Neural cell (in vitro differentiated cells): ENCODE measurements around the gene C16orf74. TPM values are rescaled to one million over a fixed set of nuclear protein-coding genes. Genes with fewer than 3 reads are reported as not detected.

Experiments
- H2AFZ ChIP-seq: fragments of 200-600, 300-800 bp; sonication (generic), shearing (Covaris generic); 2 replicates; pipeline ENCODE4 v1.6.0; 2014; ENCODE audit warnings: low read depth, mild to moderate bottlenecking, antibody characterized with exemption, low read length, moderate library complexity
- H3F3A ChIP-seq: fragments of 200-600 bp; shearing (Covaris generic); 2 replicates; pipeline ENCODE4 v1.6.1; 2016; ENCODE audit warnings: mild to moderate bottlenecking, moderate library complexity, mixed read lengths, antibody characterized with exemption, low read length; ENCODE audit not compliant: insufficient read depth, poor library complexity, severe bottlenecking
- H3K27ac ChIP-seq: fragments of 200-600, 300-800 bp; sonication (generic), shearing (Covaris generic); 2 replicates; pipeline ENCODE4 v1.5.1; 2014; ENCODE audit warnings: mild to moderate bottlenecking, low read length, moderate library complexity
- H3K27me3 ChIP-seq: fragments of 300-800, 200-600 bp; sonication (generic), shearing (Covaris generic); 2 replicates; pipeline ENCODE4 v1.6.0; 2014; ENCODE audit warnings: mild to moderate bottlenecking, low read depth, low read length, moderate library complexity; ENCODE audit not compliant: insufficient read depth
- H3K36me3 ChIP-seq: fragments of 300-800, 200-600 bp; sonication (generic), shearing (Covaris generic); 2 replicates; pipeline ENCODE4 v1.5.1; 2014; ENCODE audit warnings: mild to moderate bottlenecking, antibody characterized with exemption, low read length, moderate library complexity; ENCODE audit not compliant: insufficient read depth
- H3K4me2 ChIP-seq: fragments of 300-800, 200-600 bp; sonication (generic), shearing (Covaris generic); 2 replicates; pipeline ENCODE4 v1.6.0; 2014; ENCODE audit warnings: mild to moderate bottlenecking, low read length
- H3K4me3 ChIP-seq: fragments of 300-800, 200-600 bp; sonication (generic), shearing (Covaris generic); 2 replicates; pipeline ENCODE4 v1.5.1; 2014; ENCODE audit warnings: mild to moderate bottlenecking, low read length, moderate library complexity
- H3K79me2 ChIP-seq: fragments of 200-600 bp; shearing (Covaris generic); replicated peaks from 2 replicates; pipeline ENCODE4 v1.6.0; 2014; ENCODE audit warnings: mild to moderate bottlenecking, low read length, moderate library complexity; ENCODE audit not compliant: insufficient read depth
- H3K9ac ChIP-seq: fragments of 300-800, 200-600 bp; sonication (generic), shearing (Covaris generic); 2 replicates; pipeline ENCODE4 v1.6.1; 2016; ENCODE audit warnings: mild to moderate bottlenecking, low read length, mixed read lengths
- H3K9me2 ChIP-seq: fragments of 200-600 bp; shearing (Covaris generic); 2 replicates; pipeline ENCODE4 v1.6.1; 2016; ENCODE audit warnings: mild to moderate bottlenecking, low read length, mixed read lengths; ENCODE audit not compliant: insufficient read depth
- H3K9me3 ChIP-seq: fragments of 200-600, 300-800 bp; sonication (generic), shearing (Covaris generic); 2 replicates; pipeline ENCODE4 v1.6.1; 2016; ENCODE audit warnings: mild to moderate bottlenecking, mixed run types, low read length, moderate library complexity, mixed read lengths
- H4K20me1 ChIP-seq: fragments of 200-600 bp; shearing (Covaris generic); 2 replicates; pipeline ENCODE4 v1.6.1; 2016; ENCODE audit warnings: mild to moderate bottlenecking, mixed run types; ENCODE audit not compliant: insufficient read depth
- EP300 ChIP-seq: fragments of 450-650 bp; conservative IDR thresholded peaks from 2 replicates; pipeline ENCODE4 v1.6.1; 2014; ENCODE audit warnings: antibody characterized with exemption, mild to moderate bottlenecking, moderate library complexity; ENCODE audit not compliant: poor library complexity, severe bottlenecking
- EZH2 ChIP-seq: fragments of 200-600, 300-800 bp; shearing (Covaris generic), sonication (generic); IDR thresholded peaks from 2 replicates; pipeline ENCODE4 v1.6.1; 2014; ENCODE audit warnings: antibody characterized with exemption, low read length, borderline replicate concordance, mild to moderate bottlenecking; ENCODE audit not compliant: insufficient read depth, poor library complexity, severe bottlenecking
- MXI1 ChIP-seq: fragments of 450-650 bp; conservative IDR thresholded peaks from 2 replicates; pipeline ENCODE4 v1.6.1; 2014; ENCODE audit warnings: antibody characterized with exemption, mild to moderate bottlenecking; ENCODE audit not compliant: poor library complexity, severe bottlenecking
- POLR2AphosphoS5 ChIP-seq: IDR thresholded peaks from 2 replicates; pipeline ENCODE4 v1.6.1; 2012
- RAD21 ChIP-seq: fragments of 450-650 bp; conservative IDR thresholded peaks from 2 replicates; pipeline ENCODE4 v1.6.1; 2014; ENCODE audit warnings: antibody characterized with exemption, mild to moderate bottlenecking, moderate library complexity
- SMC3 ChIP-seq: fragments of 450-650 bp; conservative IDR thresholded peaks from 2 replicates; pipeline ENCODE4 v1.6.1; 2014; ENCODE audit warnings: antibody characterized with exemption, mild to moderate bottlenecking, moderate library complexity; ENCODE audit not compliant: poor library complexity
- TAF1 ChIP-seq: IDR thresholded peaks from 2 replicates; pipeline ENCODE4 v1.6.1; 2012; ENCODE audit warnings: low read depth
- polyA plus RNA-seq: library from polyadenylated mRNA; depleted of rRNA; stranded (reverse); fragments of >200 nt; gene quantifications from 2 replicates; pipeline ENCODE4 v1.2.3, GENCODE V29; 2014
- TF ChIP-seq, protein P1 (sequence below): IDR thresholded peaks from 2 replicates; pipeline ENCODE4 v1.6.1; 2012; ENCODE audit warnings: borderline replicate concordance
- TF ChIP-seq, protein P2 (sequence below): fragments of 450-650 bp; IDR thresholded peaks from 2 replicates; pipeline ENCODE4 v1.5.1; 2014; ENCODE audit warnings: antibody characterized with exemption, mild to moderate bottlenecking, moderate library complexity; ENCODE audit not compliant: poor library complexity, severe bottlenecking

The C16orf74 gene
- polyA plus RNA-seq, 1 donor from 2014 or later: not detected

DNA sequence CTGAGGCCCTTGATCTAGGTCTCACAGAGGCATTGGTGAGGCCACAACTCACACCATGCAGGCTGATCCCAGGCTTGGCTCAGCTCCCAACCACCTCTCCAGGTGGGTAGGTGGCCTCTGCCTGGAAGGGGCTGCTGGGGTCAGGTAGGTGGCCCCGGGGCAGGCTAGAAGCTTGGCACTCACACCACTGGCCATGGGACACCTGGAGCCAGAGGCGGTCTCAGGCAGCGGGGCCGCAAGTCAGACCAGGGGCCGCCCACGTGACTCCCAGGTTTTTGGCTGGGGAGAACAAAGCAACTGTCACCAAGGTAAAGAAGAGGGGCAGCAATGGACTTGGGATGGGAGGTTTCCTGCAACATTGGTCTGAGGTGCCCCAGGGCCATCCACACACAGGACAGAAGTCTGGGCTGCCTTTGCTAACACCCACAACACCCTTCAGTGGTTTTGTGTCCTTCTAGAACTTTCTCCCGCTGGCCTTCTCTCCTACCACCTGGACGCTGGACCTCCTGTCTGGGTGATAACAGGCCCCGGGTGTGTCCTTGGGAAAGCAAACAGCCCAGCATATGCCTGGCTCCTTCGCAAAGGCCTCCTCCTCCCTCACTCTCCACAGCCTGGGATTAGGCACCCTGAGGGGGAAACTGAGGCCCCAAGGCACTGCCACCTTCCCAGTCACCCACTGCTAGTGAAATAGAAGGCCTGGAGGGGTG is 16.4 kb downstream of the C16orf74 start:
- Histone ChIP-seq H3K4me3 (no peak overlapping the region), H3K27me3 (no peaks in the 10 kb centered on the region), H3K9me3 (no peaks in the 10 kb centered on the region), H2AFZ (no peak overlapping the region), H3K79me2 (no peaks in the 10 kb centered on the region), H3K36me3 (no peaks in the 10 kb centered on the region), H3F3A (no peaks in the 10 kb centered on the region), H3K9me2 (no peaks in the 10 kb centered on the region), H3K4me2 (no peak overlapping the region), H4K20me1 (no peaks in the 10 kb centered on the region), H3K9ac (no peak overlapping the region), H3K27ac (no peak overlapping the region)
- TF ChIP-seq POLR2AphosphoS5 (no peak), SMC3 (no peak), RAD21 (no peak), EZH2 (no peak)
- TF ChIP-seq, protein P1, sequence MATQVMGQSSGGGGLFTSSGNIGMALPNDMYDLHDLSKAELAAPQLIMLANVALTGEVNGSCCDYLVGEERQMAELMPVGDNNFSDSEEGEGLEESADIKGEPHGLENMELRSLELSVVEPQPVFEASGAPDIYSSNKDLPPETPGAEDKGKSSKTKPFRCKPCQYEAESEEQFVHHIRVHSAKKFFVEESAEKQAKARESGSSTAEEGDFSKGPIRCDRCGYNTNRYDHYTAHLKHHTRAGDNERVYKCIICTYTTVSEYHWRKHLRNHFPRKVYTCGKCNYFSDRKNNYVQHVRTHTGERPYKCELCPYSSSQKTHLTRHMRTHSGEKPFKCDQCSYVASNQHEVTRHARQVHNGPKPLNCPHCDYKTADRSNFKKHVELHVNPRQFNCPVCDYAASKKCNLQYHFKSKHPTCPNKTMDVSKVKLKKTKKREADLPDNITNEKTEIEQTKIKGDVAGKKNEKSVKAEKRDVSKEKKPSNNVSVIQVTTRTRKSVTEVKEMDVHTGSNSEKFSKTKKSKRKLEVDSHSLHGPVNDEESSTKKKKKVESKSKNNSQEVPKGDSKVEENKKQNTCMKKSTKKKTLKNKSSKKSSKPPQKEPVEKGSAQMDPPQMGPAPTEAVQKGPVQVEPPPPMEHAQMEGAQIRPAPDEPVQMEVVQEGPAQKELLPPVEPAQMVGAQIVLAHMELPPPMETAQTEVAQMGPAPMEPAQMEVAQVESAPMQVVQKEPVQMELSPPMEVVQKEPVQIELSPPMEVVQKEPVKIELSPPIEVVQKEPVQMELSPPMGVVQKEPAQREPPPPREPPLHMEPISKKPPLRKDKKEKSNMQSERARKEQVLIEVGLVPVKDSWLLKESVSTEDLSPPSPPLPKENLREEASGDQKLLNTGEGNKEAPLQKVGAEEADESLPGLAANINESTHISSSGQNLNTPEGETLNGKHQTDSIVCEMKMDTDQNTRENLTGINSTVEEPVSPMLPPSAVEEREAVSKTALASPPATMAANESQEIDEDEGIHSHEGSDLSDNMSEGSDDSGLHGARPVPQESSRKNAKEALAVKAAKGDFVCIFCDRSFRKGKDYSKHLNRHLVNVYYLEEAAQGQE: no peak

DNA sequence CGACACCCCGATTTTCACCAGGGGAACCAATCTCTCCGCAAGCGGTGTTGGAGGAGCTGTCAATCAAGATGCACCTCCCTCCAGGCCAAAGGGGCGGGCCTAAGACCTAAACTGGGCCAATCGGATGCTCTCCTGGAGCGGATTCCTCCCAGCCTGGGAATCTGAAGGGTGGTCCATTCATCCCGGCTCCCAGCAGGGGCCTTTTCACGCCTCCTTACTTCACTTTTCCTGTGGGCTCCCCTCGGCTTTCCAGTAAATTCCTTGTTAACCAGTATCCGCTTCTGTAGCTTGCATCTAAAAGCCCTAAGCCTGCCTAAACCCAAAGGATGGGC is 17.1 kb downstream of the C16orf74 start:
- no peak overlapping the region for H3K4me2 ChIP-seq
- no peak overlapping the region for H3K9ac ChIP-seq
- H3K9me2 ChIP-seq: no peaks in the 10 kb centered on the region
- TF ChIP-seq EZH2 (no peak), MXI1 (no peak), SMC3 (no peak), RAD21 (no peak), TAF1 (no peak), POLR2AphosphoS5 (no peak), EP300 (no peak)
- TF ChIP-seq, protein P1: no peak
- TF ChIP-seq, protein P2, sequence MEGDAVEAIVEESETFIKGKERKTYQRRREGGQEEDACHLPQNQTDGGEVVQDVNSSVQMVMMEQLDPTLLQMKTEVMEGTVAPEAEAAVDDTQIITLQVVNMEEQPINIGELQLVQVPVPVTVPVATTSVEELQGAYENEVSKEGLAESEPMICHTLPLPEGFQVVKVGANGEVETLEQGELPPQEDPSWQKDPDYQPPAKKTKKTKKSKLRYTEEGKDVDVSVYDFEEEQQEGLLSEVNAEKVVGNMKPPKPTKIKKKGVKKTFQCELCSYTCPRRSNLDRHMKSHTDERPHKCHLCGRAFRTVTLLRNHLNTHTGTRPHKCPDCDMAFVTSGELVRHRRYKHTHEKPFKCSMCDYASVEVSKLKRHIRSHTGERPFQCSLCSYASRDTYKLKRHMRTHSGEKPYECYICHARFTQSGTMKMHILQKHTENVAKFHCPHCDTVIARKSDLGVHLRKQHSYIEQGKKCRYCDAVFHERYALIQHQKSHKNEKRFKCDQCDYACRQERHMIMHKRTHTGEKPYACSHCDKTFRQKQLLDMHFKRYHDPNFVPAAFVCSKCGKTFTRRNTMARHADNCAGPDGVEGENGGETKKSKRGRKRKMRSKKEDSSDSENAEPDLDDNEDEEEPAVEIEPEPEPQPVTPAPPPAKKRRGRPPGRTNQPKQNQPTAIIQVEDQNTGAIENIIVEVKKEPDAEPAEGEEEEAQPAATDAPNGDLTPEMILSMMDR: no peak
- H4K20me1 ChIP-seq: no peaks in the 10 kb centered on the region
- H3K4me3 ChIP-seq: no peak overlapping the region
- H3K27ac ChIP-seq: no peak overlapping the region
- H3F3A ChIP-seq: no peaks in the 10 kb centered on the region
- no peaks in the 10 kb centered on the region for H3K79me2 ChIP-seq
- H3K27me3 ChIP-seq: no peaks in the 10 kb centered on the region
- H3K36me3 ChIP-seq: no peaks in the 10 kb centered on the region
- H2AFZ ChIP-seq: no peak overlapping the region
- no peaks in the 10 kb centered on the region for H3K9me3 ChIP-seq
